IgD-negative memory B cell (primary cell): Measurements from ENCODE around the gene RAB20. TPM values are rescaled to one million over a fixed set of nuclear protein-coding genes. Genes with fewer than 3 reads are reported as not detected.
"Not testable (repeated sequence)": the region's sequence is repeated elsewhere in the genome, so short reads cannot be mapped to it uniquely, and the experiment has no call there.

Source experiments
- H3K27ac Mint-ChIP-seq, 3 donors: one replicate each; pipeline ENCODE4 v1.8.0; 2020 to 2022; ENCODE audit warnings: mild to moderate bottlenecking in 3 of 3, mixed read lengths in 3 of 3, moderate library complexity in 1 of 3
- H3K27me3 Mint-ChIP-seq: one replicate; pipeline ENCODE4 v1.8.0; 2021; ENCODE audit warnings: mixed read lengths
- H3K36me3 Mint-ChIP-seq: one replicate; pipeline ENCODE4 v1.8.0; 2020; ENCODE audit warnings: mild to moderate bottlenecking, mixed read lengths
- H3K4me1 Mint-ChIP-seq, 3 donors: one replicate each; pipeline ENCODE4 v1.8.0; 2020 to 2022; ENCODE audit warnings: mixed read lengths in 3 of 3, mild to moderate bottlenecking in 1 of 3
- H3K4me3 Mint-ChIP-seq, 4 donors: one replicate each; pipeline ENCODE4 v1.8.0; 2020 to 2022; ENCODE audit warnings: mild to moderate bottlenecking in 4 of 4, mixed read lengths in 4 of 4, moderate library complexity in 3 of 4
- H3K9me3 Mint-ChIP-seq, 3 donors: one replicate each; pipeline ENCODE4 v1.8.0; 2020 to 2021; ENCODE audit warnings: mixed read lengths in 3 of 3, mild to moderate bottlenecking in 1 of 3
- polyA plus RNA-seq: library from polyadenylated mRNA; unstranded; fragments of 300-500 nt; fragmentation: Illumina TruSeq; gene quantifications from one replicate; pipeline ENCODE4 v1.2.3, GENCODE V29; 2021

Gene RAB20
- polyA plus RNA-seq, 1 donor from 2014 or later, result 1.7 TPM

- Mint-ChIP-seq H3K36me3 (no peaks in the 10 kb centered on the region), H3K27me3 (peaks cover 14% of the 10 kb centered on the region), H3K9me3 (no peaks in the 10 kb centered on the region), H3K4me3 (no peak overlapping the region), H3K4me1 (peaks cover 0 to 2% (median 0%) of the 10 kb centered on the region in 3 donors), H3K27ac (no peak overlapping the region)
Observed at GRCh38 chr13:110507678-110508381, 53.7 kb downstream of the RAB20 start.

GRCh38 chr13:110506859-110507566 is 54.5 kb downstream of the RAB20 start:
- Mint-ChIP-seq H3K9me3 (no peaks in the 10 kb centered on the region), H3K4me1 (peaks cover 0 to 2% (median 0%) of the 10 kb centered on the region in 3 donors), H3K27me3 (peaks cover 21% of the 10 kb centered on the region), H3K36me3 (no peaks in the 10 kb centered on the region), H3K27ac (no peak overlapping the region), H3K4me3 (no peak overlapping the region)

- Mint-ChIP-seq H3K27me3 (peaks cover 21% of the 10 kb centered on the region), H3K36me3 (no peaks in the 10 kb centered on the region), H3K9me3 (no peaks in the 10 kb centered on the region), H3K4me3 (peak overlapping the region in 1 of 4 donors; percentile 33), H3K27ac (no peak overlapping the region), H3K4me1 (peaks cover 0 to 2% (median 0%) of the 10 kb centered on the region in 3 donors)
Observed at GRCh38 chr13:110506396-110506795, 55.1 kb downstream of the RAB20 start.

- Mint-ChIP-seq H3K36me3 (no peaks in the 10 kb centered on the region), H3K27ac (no peak overlapping the region), H3K27me3 (peaks cover 21% of the 10 kb centered on the region), H3K9me3 (peaks cover 0 to 2% (median 0%) of the 10 kb centered on the region in 3 donors), H3K4me3 (no peak overlapping the region), H3K4me1 (peaks cover 0 to 2% (median 0%) of the 10 kb centered on the region in 3 donors)
Observed at GRCh38 chr13:110505594-110505993, 55.9 kb downstream of the RAB20 start.

GRCh38 chr13:110503979-110504499 is 57.5 kb downstream of the RAB20 start:
- Mint-ChIP-seq H3K4me1 (no peaks in the 10 kb centered on the region), H3K27ac (no peak overlapping the region)

GRCh38 chr13:110503037-110503901 is 58.3 kb downstream of the RAB20 start:
- H3K4me3 Mint-ChIP-seq, result no peak overlapping the region
- H3K36me3 Mint-ChIP-seq, result no peaks in the 10 kb centered on the region
- H3K27ac Mint-ChIP-seq, result no peak overlapping the region
- H3K4me1 Mint-ChIP-seq, result no peaks in the 10 kb centered on the region
- H3K27me3 Mint-ChIP-seq, result peaks cover 22% of the 10 kb centered on the region
- peaks cover 0 to 3% (median 2%) of the 10 kb centered on the region in 3 donors for H3K9me3 Mint-ChIP-seq

More at GRCh38 chr13:110503979-110504499, 57.5 kb downstream of the RAB20 start:
- Mint-ChIP-seq H3K4me3 (no peak overlapping the region), H3K27me3 (peaks cover 22% of the 10 kb centered on the region), H3K9me3 (peaks cover 0 to 3% (median 2%) of the 10 kb centered on the region in 3 donors), H3K36me3 (no peaks in the 10 kb centered on the region)

- H3K4me1 Mint-ChIP-seq, result no peaks in the 10 kb centered on the region
- no peak overlapping the region for H3K4me3 Mint-ChIP-seq
- no peaks in the 10 kb centered on the region for H3K36me3 Mint-ChIP-seq
- peaks cover 0 to 3% (median 2%) of the 10 kb centered on the region in 3 donors for H3K9me3 Mint-ChIP-seq
- H3K27ac Mint-ChIP-seq, result no peak overlapping the region
- H3K27me3 Mint-ChIP-seq, result peaks cover 19% of the 10 kb centered on the region
Observed at GRCh38 chr13:110501188-110501587, 60.3 kb downstream of the RAB20 start.

GRCh38 chr13:110500341-110500740 is 61.2 kb downstream of the RAB20 start:
- H3K27me3 Mint-ChIP-seq, result peaks cover 15% of the 10 kb centered on the region
- no peaks in the 10 kb centered on the region for H3K4me1 Mint-ChIP-seq
- no peaks in the 10 kb centered on the region for H3K36me3 Mint-ChIP-seq
- H3K9me3 Mint-ChIP-seq, result peaks cover 0 to 3% (median 2%) of the 10 kb centered on the region in 3 donors
- H3K4me3 Mint-ChIP-seq, result no peak overlapping the region
- H3K27ac Mint-ChIP-seq, result no peak overlapping the region

- Mint-ChIP-seq H3K9me3 (peaks cover 0 to 3% (median 2%) of the 10 kb centered on the region in 3 donors), H3K4me1 (no peaks in the 10 kb centered on the region), H3K4me3 (no peak overlapping the region), H3K27me3 (peaks cover 13% of the 10 kb centered on the region), H3K27ac (no peak overlapping the region), H3K36me3 (no peaks in the 10 kb centered on the region)
Observed at GRCh38 chr13:110499621-110500281, 61.8 kb downstream of the RAB20 start.

- peaks cover 0 to 3% (median 2%) of the 10 kb centered on the region in 3 donors for H3K9me3 Mint-ChIP-seq
- no peak overlapping the region for H3K4me3 Mint-ChIP-seq
- H3K4me1 Mint-ChIP-seq, result no peaks in the 10 kb centered on the region
- H3K27ac Mint-ChIP-seq, result no peak overlapping the region
- no peaks in the 10 kb centered on the region for H3K36me3 Mint-ChIP-seq
- H3K27me3 Mint-ChIP-seq, result peaks cover 10% of the 10 kb centered on the region
Observed at GRCh38 chr13:110498765-110499164, 62.8 kb downstream of the RAB20 start.

- no peak overlapping the region for H3K4me3 Mint-ChIP-seq
- peaks cover 0 to 3% (median 2%) of the 10 kb centered on the region in 3 donors for H3K9me3 Mint-ChIP-seq
- no peaks in the 10 kb centered on the region for H3K4me1 Mint-ChIP-seq
- peaks cover 10% of the 10 kb centered on the region for H3K27me3 Mint-ChIP-seq
- H3K36me3 Mint-ChIP-seq, result no peaks in the 10 kb centered on the region
- no peak overlapping the region for H3K27ac Mint-ChIP-seq
Observed at GRCh38 chr13:110498327-110498726, 63.2 kb downstream of the RAB20 start.

GRCh38 chr13:110497896-110498295 is 63.6 kb downstream of the RAB20 start:
- not testable (repeated sequence) for H3K4me3 Mint-ChIP-seq, H3K36me3 Mint-ChIP-seq, H3K9me3 Mint-ChIP-seq, H3K4me1 Mint-ChIP-seq, H3K27me3 Mint-ChIP-seq, H3K27ac Mint-ChIP-seq

- Mint-ChIP-seq H3K36me3 (peaks cover 2% of the 10 kb centered on the region), H3K4me1 (no peaks in the 10 kb centered on the region), H3K9me3 (peaks cover 0 to 3% (median 2%) of the 10 kb centered on the region in 3 donors), H3K4me3 (no peak overlapping the region), H3K27ac (no peak overlapping the region), H3K27me3 (peaks cover 1% of the 10 kb centered on the region)
Observed at GRCh38 chr13:110497003-110497402, 64.5 kb downstream of the RAB20 start.

- H3K9me3 Mint-ChIP-seq, result peaks cover 0 to 3% (median 2%) of the 10 kb centered on the region in 3 donors
- no peak overlapping the region for H3K27ac Mint-ChIP-seq
- H3K27me3 Mint-ChIP-seq, result peaks cover 1% of the 10 kb centered on the region
- H3K36me3 Mint-ChIP-seq, result peaks cover 2% of the 10 kb centered on the region
- no peaks in the 10 kb centered on the region for H3K4me1 Mint-ChIP-seq
- H3K4me3 Mint-ChIP-seq, result no peak overlapping the region
Observed at GRCh38 chr13:110496281-110496680, 65.2 kb downstream of the RAB20 start.
